HCT116 (cell line): ENCODE data around the gene CHKA.

Experiments
- CEBPB ChIP-seq: IDR thresholded peaks from 2 replicates; pipeline ENCODE4 v1.6.1; 2012; ENCODE audit warnings: low read depth
- CTCF ChIP-seq, 3 experiments: fragments of 200-600 bp in 1 of 3; sonication (generic) in 1 of 3; IDR thresholded peaks in 2 of 3; conservative IDR thresholded peaks in 1 of 3; 2 replicates each; pipeline ENCODE4 v1.5.1; 2012 to 2017; ENCODE audit warnings: low read depth in 2 of 3, low read length in 2 of 3, antibody characterized with exemption in 1 of 3, borderline replicate concordance in 1 of 3, control low read depth in 1 of 3, mild to moderate bottlenecking in 1 of 3, mixed read lengths in 1 of 3, mixed run types in 1 of 3, moderate library complexity in 1 of 3; ENCODE audit not compliant: insufficient read depth in 1 of 3
- EZH2 ChIP-seq: fragments of 200-600 bp; sonication (generic); IDR thresholded peaks from 2 replicates; pipeline ENCODE4 v1.6.1; 2017; ENCODE audit warnings: antibody characterized with exemption, mixed run types
- JUND ChIP-seq: IDR thresholded peaks from 2 replicates; pipeline ENCODE4 v1.6.1; 2012
- POLR2A ChIP-seq: IDR thresholded peaks from 2 replicates; pipeline ENCODE4 v1.7.0; 2011; ENCODE audit warnings: borderline replicate concordance; ENCODE audit not compliant: insufficient read depth, insufficient read length; ENCODE audit errors: extremely low read depth
- POLR2AphosphoS5 ChIP-seq: IDR thresholded peaks from 2 replicates; pipeline ENCODE4 v1.6.1; 2011; ENCODE audit warnings: mild to moderate bottlenecking, low read depth, low read length, moderate library complexity
- REST ChIP-seq: IDR thresholded peaks from 2 replicates; pipeline ENCODE4 v1.6.1; 2012; ENCODE audit warnings: low read depth
- SRF ChIP-seq: IDR thresholded peaks from 2 replicates; pipeline ENCODE4 v1.6.1; 2012; ENCODE audit warnings: low read depth
- TCF7L2 ChIP-seq: IDR thresholded peaks from 2 replicates; pipeline ENCODE4 v1.7.0; 2011; ENCODE audit warnings: borderline replicate concordance, inconsistent platforms; ENCODE audit not compliant: insufficient read depth, insufficient read length; ENCODE audit errors: extremely low read depth

GRCh38 chr11:68016904-68017817 lies 104.0 kb downstream of the CHKA start:
- TF ChIP-seq CTCF (IDR thresholded peaks at IDR 0.05 in 2 of 3, conservative IDR thresholded peaks at IDR 0.05 in 1 of 3; ENCODE audit: borderline replicate concordance in 1 of 3, insufficient read depth in 1 of 3, low read depth in 2 of 3, low read length in 2 of 3) (no peak), TCF7L2 (no peak), POLR2AphosphoS5 (no peak; the same call in 1 of the 2 replicates), POLR2A (no peak), EZH2 (no peak), SRF (no peak), REST (no peak), JUND (no peak), CEBPB (no peak)
